Activated naive CD8-positive, alpha-beta T cell treated with anti-CD3 and anti-CD28 coated beads, Interleukin-2, amount 50 U/mL, for 24 hours (primary cell): Measurements from ENCODE around the gene RNH1.
A peak's percentile ranks its signal among the peaks of the same experiment; 100 is the strongest.

Source experiments
- ATAC-seq: fragments of 150-1000 bp; cut with Tn5 transposase; one replicate; pipeline ENCODE4 v1.10.0; 2021
- DNase-seq: peaks from one replicate; pipeline ENCODE4 v3.0.0; 2021
- H3K27ac Mint-ChIP-seq: one replicate; pipeline ENCODE4 v1.8.0; 2021; ENCODE audit warnings: mild to moderate bottlenecking, mixed read lengths
- H3K27me3 Mint-ChIP-seq: one replicate; pipeline ENCODE4 v1.8.0; 2021; ENCODE audit warnings: mixed read lengths
- H3K36me3 Mint-ChIP-seq: one replicate; pipeline ENCODE4 v1.8.0; 2021; ENCODE audit warnings: low read depth, mixed read lengths
- H3K4me1 Mint-ChIP-seq: one replicate; pipeline ENCODE4 v1.8.0; 2021; ENCODE audit warnings: mixed read lengths
- H3K4me3 Mint-ChIP-seq: one replicate; pipeline ENCODE4 v1.8.0; 2021; ENCODE audit warnings: mild to moderate bottlenecking, moderate library complexity, mixed read lengths
- H3K9me3 Mint-ChIP-seq: one replicate; pipeline ENCODE4 v1.8.0; 2021; ENCODE audit warnings: mixed read lengths

RNH1 gene

DNA sequence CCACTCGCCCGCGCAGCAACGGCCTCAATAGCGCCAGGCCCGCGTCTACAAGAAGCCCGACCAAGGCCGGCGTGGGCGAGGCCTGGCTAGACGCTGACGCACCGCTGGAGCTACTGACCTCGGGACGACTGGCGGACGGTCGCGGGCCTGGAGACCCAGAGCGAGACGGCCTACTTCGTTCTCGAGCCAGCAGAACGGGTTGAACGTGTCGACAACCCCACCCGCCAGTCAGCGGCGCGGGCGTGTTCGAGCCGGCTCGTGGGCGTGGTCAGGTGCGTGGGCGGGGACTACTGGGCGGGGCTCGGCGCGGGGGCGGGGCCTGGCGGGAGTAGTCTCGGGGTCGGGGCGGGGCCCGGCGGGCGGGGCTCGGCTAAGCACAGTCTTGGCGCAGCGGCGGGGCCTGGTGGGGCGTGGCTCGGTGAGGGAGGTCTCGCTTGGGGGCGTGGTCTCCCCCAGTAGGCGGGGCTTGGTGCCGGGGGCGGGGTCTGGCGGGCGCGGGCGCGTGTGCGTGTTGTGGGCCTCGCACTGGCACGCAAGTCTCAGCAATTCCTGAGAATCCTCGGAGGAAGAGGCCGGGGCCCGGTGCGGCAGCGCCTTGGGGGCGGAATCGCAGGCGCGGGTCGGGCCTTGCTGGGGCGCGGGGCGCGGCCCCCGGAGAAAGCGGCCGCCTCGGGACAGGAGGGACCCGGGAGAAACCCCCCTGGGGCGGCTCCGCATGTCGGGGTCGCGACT lies at the start of gene RNH1:
Gene RNH1, minus strand, starts transcription at position 248 of the 732 bp plus-strand sequence. CDS start 5,080 bp downstream, outside the sequence.
- Mint-ChIP-seq H3K4me1 (peaks cover 38% of the 10 kb centered on the region), H3K27me3 (no peaks in the 10 kb centered on the region), H3K36me3 (peaks cover 26% of the 10 kb centered on the region), H3K9me3 (no peaks in the 10 kb centered on the region), H3K27ac (peak within 1 kb of the TSS; percentile 100), H3K4me3 (peak within 1 kb of the TSS; percentile 97)
- DNase-seq (peak; percentile 100), ATAC-seq (peak; percentile 70)

DNA sequence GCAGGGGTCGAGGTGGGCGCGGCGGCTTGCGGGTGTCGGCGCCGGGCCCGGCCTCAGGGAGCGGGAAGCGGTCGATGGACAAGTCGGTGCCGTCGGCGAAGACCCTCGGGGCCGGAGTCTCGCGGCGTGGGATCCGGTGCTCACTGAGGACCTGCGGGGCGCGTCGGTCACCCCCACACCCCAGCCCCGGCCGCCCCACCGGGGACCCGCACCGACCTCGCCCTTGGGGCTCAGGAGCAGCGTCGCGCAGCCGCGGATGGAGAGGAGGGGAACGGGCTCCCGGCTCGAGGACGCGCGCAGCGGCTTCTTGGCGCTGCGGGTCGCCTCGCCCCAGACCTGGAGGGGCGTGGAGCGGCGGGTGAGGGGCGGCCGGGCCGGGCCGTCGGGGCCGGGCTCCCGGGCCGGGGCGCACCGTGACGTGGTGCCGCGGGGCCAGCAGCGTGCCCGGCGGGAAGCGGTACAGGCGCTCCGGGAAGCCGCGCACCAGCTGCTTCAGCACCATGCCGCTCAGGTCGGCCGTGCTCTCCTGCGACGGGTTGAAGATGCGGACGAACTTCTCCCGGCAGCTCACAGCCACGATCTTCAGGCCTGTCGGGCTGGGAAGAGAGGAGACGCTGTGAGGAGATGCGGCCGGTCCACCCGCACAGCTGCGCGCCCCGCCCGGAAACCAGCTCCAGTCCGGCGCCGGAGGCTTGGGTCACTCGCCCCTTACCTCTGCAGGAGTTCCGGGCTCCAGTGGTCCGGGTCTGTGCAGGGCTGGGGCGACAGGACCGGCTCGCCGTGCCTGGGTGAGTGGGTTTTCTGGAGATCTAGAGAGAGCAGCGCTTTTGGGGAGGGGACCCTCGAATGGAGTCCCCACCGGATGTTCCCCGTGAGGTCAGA lies 49.0 kb upstream of the RNH1 start:
- no peak for ATAC-seq
- Mint-ChIP-seq H3K4me1 (peaks cover 6% of the 10 kb centered on the region), H3K36me3 (no peaks in the 10 kb centered on the region), H3K9me3 (no peaks in the 10 kb centered on the region), H3K4me3 (no peak overlapping the region), H3K27me3 (peaks cover 9% of the 10 kb centered on the region), H3K27ac (no peak overlapping the region)
- no peak for DNase-seq

DNA sequence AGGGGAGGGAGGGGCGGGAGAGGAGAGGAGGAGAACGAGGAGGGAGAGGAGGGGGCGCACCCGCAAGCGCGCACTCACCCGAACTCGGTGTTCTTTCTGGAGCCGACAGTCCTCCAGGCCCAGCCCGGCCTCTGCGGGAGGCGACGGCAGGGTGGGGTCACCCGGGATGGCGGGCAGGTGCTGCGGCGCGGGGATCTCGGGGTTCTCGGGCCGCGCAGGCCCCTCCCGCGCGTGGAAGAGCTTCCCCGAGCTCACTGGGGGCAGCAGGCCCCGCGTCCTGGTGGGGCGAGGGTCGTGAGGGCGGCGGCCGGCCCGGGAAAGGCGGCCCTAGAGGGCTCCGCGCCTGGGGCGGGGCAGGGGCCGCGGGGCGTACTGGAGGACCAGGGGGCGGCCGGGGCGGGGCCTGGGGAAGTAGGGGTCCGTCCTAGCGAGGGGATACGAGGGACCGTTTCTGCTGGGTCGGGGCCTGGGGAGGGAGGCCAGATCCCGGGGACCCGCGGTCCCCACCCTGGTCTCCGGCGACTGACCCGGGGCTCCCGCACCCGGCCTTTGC lies 48.3 kb upstream of the RNH1 start:
- Mint-ChIP-seq H3K36me3 (no peaks in the 10 kb centered on the region), H3K4me3 (no peak overlapping the region), H3K4me1 (peaks cover 6% of the 10 kb centered on the region), H3K27ac (no peak overlapping the region), H3K27me3 (peaks cover 9% of the 10 kb centered on the region), H3K9me3 (no peaks in the 10 kb centered on the region)
- ATAC-seq (no peak), DNase-seq (no peak)

DNA sequence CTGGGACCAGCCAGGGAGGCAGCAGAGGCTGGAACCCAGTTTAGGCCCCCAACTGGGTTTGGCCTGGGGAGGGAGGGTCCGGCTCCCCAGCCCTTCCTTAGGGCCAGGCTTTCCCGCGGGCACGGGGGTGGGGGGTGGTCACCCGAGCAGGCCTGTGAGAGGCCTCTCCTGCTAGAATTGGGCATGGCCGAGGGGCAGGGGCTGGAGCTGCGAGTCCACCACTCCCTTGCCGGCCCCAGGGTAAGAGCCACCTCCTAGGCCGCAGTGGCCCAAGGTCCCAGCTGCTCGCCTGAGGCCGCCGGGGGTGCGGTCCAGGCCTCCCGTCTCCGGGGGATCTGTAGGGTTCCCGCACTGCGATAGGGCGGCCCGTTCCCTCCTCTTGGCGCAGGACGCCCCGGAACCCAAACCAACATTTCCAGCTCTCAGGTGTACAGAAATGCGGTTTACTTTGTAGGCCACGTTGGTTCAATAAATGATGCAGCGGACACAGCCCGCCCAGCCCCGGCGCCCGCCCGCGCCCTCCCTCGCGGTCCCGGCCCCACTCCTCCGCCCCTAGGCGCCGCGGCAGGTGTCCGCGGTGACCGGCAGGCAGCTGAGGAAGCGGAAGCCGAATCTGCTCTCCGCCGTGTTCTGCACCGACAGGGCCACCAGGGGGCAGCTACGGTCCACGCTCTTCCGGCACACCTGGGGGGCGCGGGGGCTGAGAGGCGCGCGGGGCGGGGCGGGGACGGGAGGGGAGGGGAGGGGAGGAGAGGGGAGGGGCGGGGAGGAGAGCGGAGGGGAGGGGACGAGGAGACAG lies 47.6 kb upstream of the RNH1 start:
- Mint-ChIP-seq H3K4me3 (no peak overlapping the region), H3K27ac (no peak overlapping the region), H3K4me1 (peaks cover 1% of the 10 kb centered on the region), H3K27me3 (peaks cover 9% of the 10 kb centered on the region), H3K9me3 (no peaks in the 10 kb centered on the region), H3K36me3 (no peaks in the 10 kb centered on the region)
- DNase-seq (peak; percentile 79), ATAC-seq (peak; percentile 61)

DNA sequence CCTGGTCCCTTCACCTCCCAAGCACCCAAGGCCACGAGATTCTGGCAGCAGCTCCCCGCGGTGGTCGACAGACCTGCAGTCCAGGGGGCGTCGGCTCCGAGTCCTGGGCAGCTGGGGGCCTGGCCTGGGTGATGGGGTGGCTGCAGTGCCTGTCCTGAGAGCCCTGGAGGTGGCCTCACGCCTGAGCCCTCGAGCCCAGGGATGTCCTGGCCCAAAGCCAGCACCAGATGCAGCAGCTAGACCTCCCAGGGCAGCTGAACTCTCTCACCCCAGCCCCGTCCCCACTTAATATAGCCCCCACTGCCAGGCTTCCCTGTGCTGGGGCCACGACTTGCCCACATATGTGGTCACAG lies 46.9 kb upstream of the RNH1 start:
- Mint-ChIP-seq H3K27ac (no peak overlapping the region), H3K4me1 (peaks cover 1% of the 10 kb centered on the region), H3K36me3 (no peaks in the 10 kb centered on the region), H3K27me3 (peaks cover 9% of the 10 kb centered on the region), H3K4me3 (no peak overlapping the region), H3K9me3 (no peaks in the 10 kb centered on the region)
- no peak for ATAC-seq
- no peak for DNase-seq

DNA sequence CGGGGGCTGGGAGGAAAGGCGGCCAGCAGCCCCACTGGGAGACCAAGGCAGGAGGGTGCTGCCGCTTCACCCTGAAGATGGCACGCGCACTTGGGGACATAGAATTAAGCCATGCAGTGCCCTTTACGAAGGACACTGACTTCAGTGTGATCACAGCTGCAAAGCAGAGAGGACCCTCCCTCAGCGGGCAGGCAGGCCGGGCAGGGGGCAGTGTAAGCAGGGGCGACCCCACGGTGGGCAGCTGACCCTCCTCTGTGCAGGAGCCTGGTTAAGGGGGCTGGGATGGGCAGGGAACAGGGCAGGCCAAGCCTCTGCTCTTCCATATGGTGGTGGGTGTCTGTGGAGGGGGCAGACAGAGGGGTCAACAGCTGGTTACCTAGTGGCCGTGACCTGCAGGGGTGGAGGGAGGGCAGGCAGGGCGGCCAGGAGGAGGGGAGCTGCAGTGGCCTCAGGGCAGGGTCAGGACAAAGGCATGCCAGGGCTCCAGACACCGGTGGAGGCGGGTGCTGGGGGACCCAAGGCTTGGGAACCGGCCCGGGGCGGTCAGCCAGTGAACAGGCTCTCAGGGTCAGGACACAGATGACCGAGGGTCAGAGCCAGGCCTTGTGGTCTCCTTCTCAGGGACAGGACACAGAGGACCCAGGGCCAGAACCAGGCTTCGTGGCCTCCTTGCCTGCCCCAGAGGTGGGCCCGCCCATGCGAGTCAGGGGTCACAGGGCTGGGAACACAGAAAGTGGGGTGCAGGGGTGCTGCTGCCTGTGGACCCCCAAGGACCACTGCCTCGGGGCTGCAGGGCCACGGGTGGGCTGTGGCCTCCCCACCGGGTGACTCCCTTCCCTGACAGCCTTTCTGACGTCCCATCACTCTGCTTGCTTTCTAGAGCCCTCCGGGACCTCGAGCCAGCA lies 46.3 kb upstream of the RNH1 start:
- peaks cover 1% of the 10 kb centered on the region for H3K4me1 Mint-ChIP-seq
- no peak for ATAC-seq
- DNase-seq: no peak
- H3K36me3 Mint-ChIP-seq: no peaks in the 10 kb centered on the region
- H3K27me3 Mint-ChIP-seq: peaks cover 9% of the 10 kb centered on the region
- H3K9me3 Mint-ChIP-seq: no peaks in the 10 kb centered on the region
- H3K27ac Mint-ChIP-seq: no peak overlapping the region
- H3K4me3 Mint-ChIP-seq: no peak overlapping the region

DNA sequence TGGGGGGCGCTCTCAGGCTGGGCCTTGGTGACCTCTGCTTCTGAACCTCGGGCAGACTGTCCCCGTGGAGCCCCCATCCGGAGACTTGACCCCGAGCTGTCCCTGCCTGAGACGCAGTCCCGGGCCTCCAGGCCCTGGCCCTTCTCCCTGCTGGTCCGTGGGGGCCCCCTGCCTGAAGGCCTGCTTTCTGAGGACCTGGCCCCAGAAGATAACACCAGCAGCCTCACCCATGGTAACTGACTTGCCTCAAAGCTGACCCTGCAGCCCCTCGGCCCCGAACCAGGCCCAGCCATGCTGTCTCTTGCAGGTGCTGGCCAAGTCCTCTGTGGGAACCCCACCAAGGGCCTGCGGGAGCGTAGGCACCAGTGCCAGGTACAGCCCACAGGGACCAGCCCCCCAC lies 44.6 kb upstream of the RNH1 start:
- no peak for ATAC-seq
- Mint-ChIP-seq H3K36me3 (no peaks in the 10 kb centered on the region), H3K27me3 (peaks cover 3% of the 10 kb centered on the region), H3K4me1 (peaks cover 1% of the 10 kb centered on the region), H3K9me3 (no peaks in the 10 kb centered on the region), H3K27ac (no peak overlapping the region), H3K4me3 (no peak overlapping the region)
- DNase-seq: no peak

DNA sequence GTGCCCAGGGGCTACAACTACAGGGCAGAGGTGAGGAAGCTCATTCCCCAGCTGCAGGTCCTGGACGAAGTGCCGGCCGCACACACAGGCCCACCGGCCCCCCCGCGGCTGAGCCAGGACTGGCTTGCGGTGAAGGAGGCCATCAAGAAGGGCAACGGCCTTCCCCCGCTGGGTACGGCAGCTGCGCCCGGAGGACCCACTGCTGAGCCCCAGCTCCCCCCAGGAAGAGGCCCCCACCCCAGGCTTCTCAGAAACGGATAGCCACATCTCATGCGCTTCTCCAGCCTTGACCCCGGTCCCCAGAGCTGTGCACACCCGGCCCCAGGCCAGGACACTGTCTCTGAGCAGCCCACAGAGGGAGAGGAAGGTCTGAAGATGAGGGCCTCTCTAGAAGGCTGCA lies 44.1 kb upstream of the RNH1 start:
- no peak for DNase-seq
- ATAC-seq: no peak
- Mint-ChIP-seq H3K9me3 (no peaks in the 10 kb centered on the region), H3K36me3 (no peaks in the 10 kb centered on the region), H3K27ac (no peak overlapping the region), H3K4me1 (no peaks in the 10 kb centered on the region), H3K4me3 (no peak overlapping the region), H3K27me3 (no peaks in the 10 kb centered on the region)

DNA sequence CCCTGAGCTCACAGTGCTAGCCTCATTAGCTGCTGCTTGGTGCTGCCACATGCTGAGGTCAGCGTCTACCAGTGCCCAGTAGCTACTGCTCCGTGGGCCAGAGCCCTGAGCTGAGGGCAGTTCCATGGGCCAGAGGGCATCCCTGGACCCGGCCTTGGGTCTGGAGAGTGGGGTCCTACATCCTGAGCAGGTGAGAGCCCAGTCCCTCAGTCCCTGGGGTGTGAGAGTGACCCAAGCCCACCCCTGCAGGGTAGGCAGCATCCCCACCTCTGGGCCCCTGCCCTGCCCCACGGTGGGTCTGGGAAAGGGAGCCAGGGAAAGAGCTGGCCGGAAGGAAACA lies 43.7 kb upstream of the RNH1 start:
- no peak overlapping the region for H3K4me3 Mint-ChIP-seq

DNA sequence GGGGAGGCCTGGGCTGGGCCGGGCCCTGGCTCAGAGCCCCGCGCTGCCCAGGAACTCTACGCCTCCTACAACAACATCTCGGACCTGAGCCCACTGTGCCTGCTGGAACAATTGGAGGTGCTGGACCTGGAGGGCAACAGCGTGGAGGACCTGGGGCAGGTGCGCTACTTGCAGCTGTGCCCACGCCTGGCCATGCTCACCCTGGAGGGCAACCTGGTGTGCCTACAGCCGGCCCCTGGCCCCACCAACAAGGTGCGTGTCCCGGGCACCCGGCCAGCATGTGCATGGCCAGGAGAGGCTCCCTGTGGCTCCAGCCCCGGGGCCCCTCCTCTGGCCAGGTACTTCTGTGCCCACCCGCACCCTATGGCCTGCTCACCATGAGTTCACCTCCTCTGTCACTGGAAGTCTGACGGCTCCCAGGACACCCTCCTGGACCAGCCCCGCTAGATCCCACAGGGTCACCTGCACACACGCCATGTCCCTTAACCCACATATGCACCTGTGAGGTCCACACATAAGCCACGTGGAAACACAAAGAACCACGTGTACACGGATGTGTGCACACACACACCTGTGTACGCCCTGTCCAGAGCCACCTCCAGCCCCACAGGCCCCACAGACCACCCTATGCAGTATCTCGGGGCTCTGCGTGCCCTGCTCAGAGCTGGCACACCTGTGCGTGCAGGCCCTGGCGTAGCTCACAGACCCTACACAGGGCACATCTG lies 43.1 kb upstream of the RNH1 start:
- Mint-ChIP-seq H3K27ac (no peak overlapping the region), H3K4me1 (no peaks in the 10 kb centered on the region), H3K36me3 (no peaks in the 10 kb centered on the region), H3K27me3 (no peaks in the 10 kb centered on the region), H3K4me3 (no peak overlapping the region), H3K9me3 (no peaks in the 10 kb centered on the region)
- DNase-seq (no peak), ATAC-seq (no peak)

More for the DNA sequence above, 43.7 kb upstream of the RNH1 start:
- no peak for DNase-seq
- Mint-ChIP-seq H3K9me3 (no peaks in the 10 kb centered on the region), H3K4me1 (no peaks in the 10 kb centered on the region), H3K27me3 (no peaks in the 10 kb centered on the region), H3K27ac (no peak overlapping the region), H3K36me3 (no peaks in the 10 kb centered on the region)
- ATAC-seq: no peak

DNA sequence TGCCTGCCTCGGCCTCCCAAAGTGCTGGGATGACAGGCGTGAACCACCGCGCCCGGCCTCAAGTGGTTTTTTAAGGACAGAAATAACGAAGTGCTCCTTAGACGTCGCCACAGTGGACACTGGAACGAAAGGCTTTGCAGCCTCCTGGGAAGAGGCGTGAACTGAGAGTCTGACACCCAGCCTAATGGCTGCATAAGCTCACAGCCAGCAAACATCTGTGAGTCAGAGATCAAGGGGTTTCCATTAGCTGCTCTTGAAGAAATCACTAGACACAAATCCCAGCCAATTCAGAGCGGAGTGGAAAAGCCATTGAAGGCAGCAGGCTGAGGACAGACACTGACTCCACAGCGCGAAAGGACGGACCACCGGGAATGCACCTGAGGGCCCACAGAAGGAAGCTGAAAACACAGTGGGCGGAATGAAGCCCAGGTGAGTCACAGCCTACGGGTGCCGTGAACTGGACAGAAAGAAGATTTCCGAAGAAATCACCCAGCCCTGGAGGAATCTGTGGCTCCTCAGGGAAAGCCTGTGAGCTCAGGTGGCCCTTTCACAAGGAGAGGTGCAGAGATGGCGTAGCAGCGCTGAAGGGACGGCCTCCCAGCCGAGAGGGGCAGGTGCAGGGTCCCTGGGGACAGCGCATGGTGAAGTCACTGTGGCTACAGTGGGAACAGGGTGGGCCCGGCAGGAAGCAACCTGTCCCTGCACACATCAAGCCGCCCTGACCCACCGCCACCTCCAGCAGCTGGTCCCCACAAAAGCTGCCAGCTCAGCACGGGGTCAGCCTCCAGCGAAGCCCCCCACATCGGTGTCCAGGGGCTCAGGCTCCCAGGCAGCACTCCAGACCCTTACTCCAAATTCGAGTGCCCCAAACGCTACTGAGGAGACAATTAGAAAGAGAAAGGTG lies 41.9 kb upstream of the RNH1 start:
- Mint-ChIP-seq H3K4me3 (no peak overlapping the region), H3K4me1 (no peaks in the 10 kb centered on the region), H3K27me3 (no peaks in the 10 kb centered on the region), H3K27ac (no peak overlapping the region), H3K36me3 (no peaks in the 10 kb centered on the region), H3K9me3 (no peaks in the 10 kb centered on the region)
- DNase-seq (no peak), ATAC-seq (no peak)

DNA sequence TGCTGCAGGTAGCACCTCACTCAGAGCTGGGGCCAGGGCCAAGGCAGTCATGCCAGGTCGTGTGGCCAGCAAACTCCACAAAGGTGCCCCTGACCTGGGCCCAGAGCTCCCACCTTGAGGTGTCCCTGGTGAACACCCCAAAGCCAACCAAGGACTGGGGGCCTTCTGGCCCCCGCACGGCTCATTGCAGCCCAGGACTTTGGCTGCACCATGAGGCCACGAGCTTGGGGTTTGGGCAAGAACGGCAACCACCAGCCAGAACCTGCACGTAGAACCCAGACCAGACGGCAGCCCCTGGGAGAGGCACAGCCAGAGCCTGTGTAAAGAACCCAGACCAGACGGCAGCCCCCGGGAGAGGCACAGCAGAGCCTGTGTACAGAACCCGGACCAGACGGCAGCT lies 38.1 kb upstream of the RNH1 start:
- Mint-ChIP-seq H3K4me3 (no peak overlapping the region), H3K4me1 (no peaks in the 10 kb centered on the region), H3K9me3 (no peaks in the 10 kb centered on the region), H3K27me3 (no peaks in the 10 kb centered on the region), H3K27ac (no peak overlapping the region), H3K36me3 (no peaks in the 10 kb centered on the region)
- ATAC-seq: no peak
- no peak for DNase-seq

DNA sequence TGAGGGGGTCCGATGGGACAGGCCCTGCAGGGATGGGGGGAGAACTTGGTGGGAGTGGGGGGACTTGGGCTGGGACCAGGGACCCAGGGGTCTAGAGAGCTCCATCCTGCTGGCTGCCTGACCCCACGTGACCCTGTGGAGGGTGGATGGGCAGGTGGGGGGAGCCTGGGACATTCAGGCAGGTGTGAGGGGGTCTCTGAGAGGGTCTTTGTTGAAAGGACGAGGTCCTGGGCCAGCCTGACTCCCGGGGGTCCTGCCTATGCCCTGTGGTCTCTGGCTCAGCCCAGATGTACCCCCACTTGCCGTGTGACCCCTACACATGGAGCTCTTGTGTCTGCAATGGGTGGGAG lies 37.8 kb upstream of the RNH1 start:
- H3K4me3 Mint-ChIP-seq: no peak overlapping the region
- H3K4me1 Mint-ChIP-seq: no peaks in the 10 kb centered on the region
- H3K36me3 Mint-ChIP-seq: no peaks in the 10 kb centered on the region
- no peak for DNase-seq
- ATAC-seq: no peak
- no peak overlapping the region for H3K27ac Mint-ChIP-seq
- H3K27me3 Mint-ChIP-seq: no peaks in the 10 kb centered on the region
- no peaks in the 10 kb centered on the region for H3K9me3 Mint-ChIP-seq
